C4-2B (cell line): ENCODE results near the gene FOXP1.

ENCODE experiments used
- H3K27ac ChIP-seq: fragments of 450-650 bp; 2 replicates; pipeline ENCODE4 v1.5.1; 2017
- ZFX ChIP-seq: fragments of 450-650 bp; IDR thresholded peaks from 2 replicates; pipeline ENCODE4 v1.6.1; 2017
- TF ChIP-seq, protein P1 (sequence below): fragments of 450-650 bp; conservative IDR thresholded peaks from 2 replicates; pipeline ENCODE4 v1.5.1; 2017; ENCODE audit warnings: mild to moderate bottlenecking

The FOXP1 gene

DNA sequence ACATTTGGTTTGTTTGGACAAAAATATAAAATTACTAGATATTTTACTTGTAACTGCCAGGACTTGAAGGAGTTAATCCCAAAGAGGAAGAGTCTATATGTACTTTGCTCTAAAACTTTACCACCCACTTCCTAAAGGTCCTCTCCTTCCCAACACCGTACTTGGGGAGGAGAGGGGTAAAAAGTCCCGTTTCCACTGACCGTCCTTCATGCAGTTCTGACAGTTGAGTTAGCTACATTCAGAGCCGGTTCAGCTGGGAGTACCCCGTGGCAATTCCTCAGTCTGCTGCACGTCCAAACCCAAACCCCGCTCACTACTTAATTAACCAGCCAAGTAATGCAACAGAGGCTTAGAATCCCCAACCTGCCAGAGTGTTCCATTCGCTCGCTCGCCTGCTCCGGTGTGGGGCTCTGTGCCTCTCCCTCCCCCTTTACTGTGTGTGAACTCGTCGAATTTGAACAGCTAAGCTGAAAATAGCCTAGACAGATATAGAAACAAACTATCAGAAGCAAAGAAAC is 519.7 kb downstream of the FOXP1 start:
- TF ChIP-seq, protein P1, sequence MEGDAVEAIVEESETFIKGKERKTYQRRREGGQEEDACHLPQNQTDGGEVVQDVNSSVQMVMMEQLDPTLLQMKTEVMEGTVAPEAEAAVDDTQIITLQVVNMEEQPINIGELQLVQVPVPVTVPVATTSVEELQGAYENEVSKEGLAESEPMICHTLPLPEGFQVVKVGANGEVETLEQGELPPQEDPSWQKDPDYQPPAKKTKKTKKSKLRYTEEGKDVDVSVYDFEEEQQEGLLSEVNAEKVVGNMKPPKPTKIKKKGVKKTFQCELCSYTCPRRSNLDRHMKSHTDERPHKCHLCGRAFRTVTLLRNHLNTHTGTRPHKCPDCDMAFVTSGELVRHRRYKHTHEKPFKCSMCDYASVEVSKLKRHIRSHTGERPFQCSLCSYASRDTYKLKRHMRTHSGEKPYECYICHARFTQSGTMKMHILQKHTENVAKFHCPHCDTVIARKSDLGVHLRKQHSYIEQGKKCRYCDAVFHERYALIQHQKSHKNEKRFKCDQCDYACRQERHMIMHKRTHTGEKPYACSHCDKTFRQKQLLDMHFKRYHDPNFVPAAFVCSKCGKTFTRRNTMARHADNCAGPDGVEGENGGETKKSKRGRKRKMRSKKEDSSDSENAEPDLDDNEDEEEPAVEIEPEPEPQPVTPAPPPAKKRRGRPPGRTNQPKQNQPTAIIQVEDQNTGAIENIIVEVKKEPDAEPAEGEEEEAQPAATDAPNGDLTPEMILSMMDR = no peak
- no peak for TF ChIP-seq ZFX
- H3K27ac ChIP-seq = no peak overlapping the region

DNA sequence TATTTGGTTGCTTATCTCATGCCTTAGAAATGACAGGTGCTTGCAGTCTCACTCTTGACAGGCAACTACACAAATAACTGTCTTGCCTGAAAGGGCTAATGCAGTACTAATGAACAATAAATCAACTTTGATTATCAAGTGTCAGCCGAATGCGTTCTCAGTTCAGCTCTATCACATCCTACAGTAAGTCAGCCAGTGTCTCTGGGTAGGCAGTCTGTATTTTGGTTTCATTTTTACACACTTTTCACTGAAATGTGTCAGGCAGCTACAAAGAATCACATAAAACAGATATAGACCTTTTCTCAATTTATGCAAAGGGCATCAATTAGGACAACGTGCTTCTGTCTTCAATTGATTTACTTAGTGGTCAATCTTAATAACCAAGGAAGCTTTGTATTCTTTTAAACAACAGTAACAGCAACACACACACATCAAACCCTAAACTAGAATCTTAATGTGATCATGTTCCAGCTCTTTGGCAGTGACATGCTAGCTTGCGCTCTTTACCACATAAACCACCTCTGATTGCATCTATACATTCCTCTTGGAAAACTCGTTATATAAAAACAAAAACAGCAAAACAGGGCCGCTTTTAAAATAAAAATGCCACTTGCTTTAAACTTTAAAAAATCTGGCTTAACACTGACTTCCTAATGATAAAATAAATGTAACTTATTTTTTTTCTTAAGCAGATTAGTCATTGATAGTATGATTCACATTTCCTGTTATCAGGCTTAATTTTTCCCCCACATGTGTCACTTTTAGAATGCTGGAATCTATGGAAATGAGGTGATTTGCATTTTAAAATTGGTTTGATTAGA is 520.4 kb downstream of the FOXP1 start:
- TF ChIP-seq, protein P1 = no peak
- TF ChIP-seq ZFX = no peak
- no peak overlapping the region for H3K27ac ChIP-seq

DNA sequence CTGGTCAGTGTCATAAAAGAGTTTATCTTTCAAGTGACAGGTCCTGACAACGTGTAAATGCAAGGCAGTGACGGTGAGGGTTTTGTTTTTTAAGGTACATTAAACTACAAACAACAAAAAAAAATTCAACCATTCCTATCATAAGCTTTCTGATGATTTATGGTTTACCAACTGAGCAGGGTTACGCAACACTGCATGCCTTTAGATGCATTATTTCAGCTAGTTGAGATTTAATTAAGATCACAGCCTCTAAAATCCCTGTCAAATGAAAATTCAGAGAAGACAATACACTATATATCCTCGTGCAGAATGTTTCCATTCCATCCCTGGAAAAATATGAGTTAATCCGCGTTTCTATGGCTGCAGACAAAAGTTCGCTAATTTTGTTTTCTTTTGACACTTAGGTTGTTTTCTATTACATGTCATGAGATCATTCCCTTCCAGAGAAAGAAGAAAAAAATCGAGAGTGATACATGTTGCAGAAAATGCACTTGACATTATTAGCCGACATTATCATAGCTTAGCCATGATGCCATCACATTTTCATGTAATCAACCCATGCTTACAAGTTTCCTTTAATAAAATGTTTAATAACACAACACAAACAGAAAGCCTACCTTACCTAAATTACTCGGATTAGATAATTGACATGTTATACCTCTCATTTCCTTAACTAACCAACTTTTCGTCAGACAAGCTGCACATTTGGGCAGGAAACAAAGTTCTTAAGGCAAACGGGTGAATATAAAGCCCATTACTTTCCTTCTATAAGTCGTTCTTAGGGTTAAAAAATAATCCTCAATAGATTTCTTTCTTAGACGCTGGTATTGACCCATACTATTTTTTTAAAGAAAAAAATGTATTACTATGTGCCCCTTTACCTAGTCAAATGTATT is 521.2 kb downstream of the FOXP1 start:
- H3K27ac ChIP-seq = no peak overlapping the region
- TF ChIP-seq, protein P1 = no peak
- no peak for TF ChIP-seq ZFX

DNA sequence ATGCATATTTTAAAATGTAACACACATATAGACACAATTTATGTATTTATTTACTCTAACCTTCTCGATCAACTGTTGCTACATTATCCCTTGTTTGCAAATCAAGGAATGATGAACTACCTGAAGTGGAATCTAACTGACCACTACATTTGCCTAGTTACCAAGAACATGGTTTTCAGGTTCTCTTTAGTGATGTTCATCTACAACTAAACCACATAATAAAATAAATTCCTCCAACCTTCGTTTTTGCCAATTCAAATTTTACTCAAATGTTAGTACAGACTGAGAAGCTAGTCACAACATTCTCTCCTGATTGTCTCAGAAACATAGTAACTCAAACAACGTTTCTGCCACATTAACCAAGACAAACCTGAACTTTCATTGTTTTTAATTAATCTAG is 521.9 kb downstream of the FOXP1 start:
- no peak overlapping the region for H3K27ac ChIP-seq
- TF ChIP-seq ZFX = no peak
- TF ChIP-seq, protein P1 = no peak

DNA sequence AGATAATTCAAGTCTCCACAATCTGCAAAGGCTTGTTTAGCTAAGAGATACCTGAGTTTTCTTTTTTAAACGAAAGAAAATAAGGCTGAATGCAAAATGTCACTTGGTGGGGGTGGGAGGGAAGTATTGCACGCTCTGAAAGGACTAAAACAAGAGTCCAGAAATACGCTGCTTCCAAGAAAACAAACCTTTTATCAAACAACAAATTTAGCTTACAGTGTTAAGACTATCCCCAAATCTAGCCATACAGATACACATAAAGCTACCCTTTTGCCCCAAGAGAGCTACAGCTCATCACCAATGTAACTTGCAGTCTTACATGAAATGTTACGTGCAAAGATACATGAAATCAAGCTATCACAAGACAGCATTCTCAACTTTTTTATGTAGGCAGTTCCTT is 522.5 kb downstream of the FOXP1 start:
- no peak overlapping the region for H3K27ac ChIP-seq
- TF ChIP-seq, protein P1 = no peak
- TF ChIP-seq ZFX = no peak

DNA sequence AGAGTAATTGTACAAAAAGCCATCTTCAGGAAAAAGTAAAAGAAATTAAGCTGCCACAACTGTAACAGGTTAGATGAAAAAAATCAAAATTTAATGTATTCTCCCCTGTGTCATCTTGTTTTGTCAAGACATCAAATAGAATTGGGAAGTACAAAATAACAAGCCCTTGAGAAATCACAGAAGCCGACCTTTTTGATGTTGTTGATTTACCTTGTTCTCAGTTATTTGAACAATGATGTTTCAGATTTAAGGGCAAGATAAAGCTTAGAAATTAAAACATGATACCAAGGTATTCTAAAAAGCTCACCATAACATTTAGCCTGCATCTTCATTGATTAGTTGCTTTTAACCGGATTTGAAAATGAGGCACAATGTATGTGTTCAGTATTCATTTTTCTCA is 523.0 kb downstream of the FOXP1 start:
- TF ChIP-seq, protein P1 = no peak
- TF ChIP-seq ZFX = no peak
- no peak overlapping the region for H3K27ac ChIP-seq

DNA sequence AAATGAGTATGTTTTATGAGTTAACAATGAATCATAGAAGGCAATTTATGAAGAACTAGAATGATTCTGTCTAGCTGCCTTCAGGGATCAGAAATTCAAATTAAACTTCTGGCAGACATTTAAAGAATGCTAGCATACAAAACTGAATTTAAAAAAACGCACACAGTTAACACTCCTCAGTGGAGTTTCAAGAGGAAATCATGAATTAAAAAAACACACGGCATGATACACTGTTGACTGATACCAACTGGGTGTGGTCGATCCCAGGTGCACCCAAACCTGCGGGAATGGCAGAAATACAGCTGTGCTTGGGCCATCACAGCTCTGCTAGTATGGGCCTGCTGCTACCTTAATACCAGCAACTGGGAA is 526.0 kb downstream of the FOXP1 start:
- no peak overlapping the region for H3K27ac ChIP-seq
- TF ChIP-seq, protein P1 = no peak
- no peak for TF ChIP-seq ZFX
